Stimulated activated CD4-positive, alpha-beta T cell treated with anti-CD3 and anti-CD28 coated beads, Interleukin-12 subunit alpha, Interleukin-12 subunit beta, amount 100 ng/mL, for 48 hours (primary cell): ENCODE measurements around the gene ELOVL4.
A peak's percentile ranks its signal among the peaks of the same experiment; 100 is the strongest.

ENCODE experiments used
- DNase-seq, 3 donors: peaks; one replicate each; pipeline ENCODE4 v3.0.0-alpha.2; 2020; ENCODE audit warnings: low read depth in 2 of 3, low spot score in 1 of 3

The ELOVL4 gene

GRCh38 chr6:79947191-79948186 lies at the start of gene ELOVL4:
ELOVL4 (minus strand) TSS chr6:79947553; CDS start chr6:79947279, 274 bp downstream.
- DNase-seq, result peak; percentile 26 to 48 (median 31)

- no peak for DNase-seq
These were observed 46.6 kb upstream of the ELOVL4 start for GRCh38 chr6:79993911-79994309.

- DNase-seq, result no peak
These were observed 45.9 kb upstream of the ELOVL4 start for GRCh38 chr6:79993012-79993910.

GRCh38 chr6:79989641-79990040 lies 42.3 kb upstream of the ELOVL4 start:
- DNase-seq, result no peak

- DNase-seq, result no peak
These were observed 37.8 kb upstream of the ELOVL4 start for GRCh38 chr6:79985128-79985527.

GRCh38 chr6:79984261-79984660 lies 36.9 kb upstream of the ELOVL4 start:
- no peak for DNase-seq

- DNase-seq, result no peak
These were observed 34.3 kb upstream of the ELOVL4 start for GRCh38 chr6:79981652-79982051.

GRCh38 chr6:79971193-79971592 lies 23.8 kb upstream of the ELOVL4 start:
- DNase-seq, result no peak

GRCh38 chr6:79969784-79970183 lies 22.4 kb upstream of the ELOVL4 start:
- DNase-seq, result no peak

GRCh38 chr6:79967178-79967577 lies 19.8 kb upstream of the ELOVL4 start:
- no peak for DNase-seq

GRCh38 chr6:79964607-79965081 lies 17.3 kb upstream of the ELOVL4 start:
- no peak for DNase-seq

GRCh38 chr6:79954849-79955248 lies 7.5 kb upstream of the ELOVL4 start:
- DNase-seq, result no peak

GRCh38 chr6:79949233-79949632 lies 1.9 kb upstream of the ELOVL4 start:
- DNase-seq, result peak in 2 of 3 donors; percentile 30 to 55

GRCh38 chr6:79946272-79947190 lies 822 bp downstream of the ELOVL4 start:
- DNase-seq, result peak in 1 of 3 donors; percentile 4

- no peak for DNase-seq
These were observed 4.2 kb downstream of the ELOVL4 start for GRCh38 chr6:79943133-79943532.

GRCh38 chr6:79941489-79942151 lies 5.7 kb downstream of the ELOVL4 start:
- DNase-seq, result no peak

- no peak for DNase-seq
These were observed 18.8 kb downstream of the ELOVL4 start for GRCh38 chr6:79928478-79928998.

GRCh38 chr6:79927758-79928157 lies 19.6 kb downstream of the ELOVL4 start:
- no peak for DNase-seq

- no peak for DNase-seq
These were observed 24.1 kb downstream of the ELOVL4 start for GRCh38 chr6:79923270-79923669.

- no peak for DNase-seq
These were observed 25.3 kb downstream of the ELOVL4 start for GRCh38 chr6:79922018-79922417.
